ENCODE results near the gene TAF11L3.
"Not testable (repeated sequence)": the region's sequence is repeated elsewhere in the genome, so short reads cannot be mapped to it uniquely, and the experiment has no call there.

TAF11L3 gene

DNA sequence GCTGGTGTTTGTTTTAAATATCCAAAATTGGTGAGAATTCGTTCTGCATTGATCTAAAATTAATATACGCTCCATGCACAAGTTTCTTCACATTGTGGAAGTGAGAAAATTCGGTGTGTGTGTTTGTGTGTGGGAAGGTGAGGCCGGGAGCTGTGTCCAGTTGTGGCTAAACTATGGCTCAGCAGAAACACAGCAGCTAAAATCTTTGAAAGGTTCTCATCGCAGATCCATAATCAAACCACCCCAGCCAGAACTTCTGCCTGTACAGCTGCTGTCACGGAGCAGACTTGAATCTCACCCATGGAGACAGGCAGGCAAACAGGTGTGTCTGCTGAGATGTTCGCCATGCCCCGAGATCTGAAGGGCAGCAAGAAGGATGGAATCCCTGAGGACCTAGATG lies 20.2 kb upstream of the TAF11L3 start, which contains the start of gene TAF11L2:
Gene TAF11L2 (plus strand): TSS at position 301 of the 400 bp plus-strand sequence.
- not testable (repeated sequence) for H3K27me3 ChIP-seq (replicated peaks; ENCODE audit: control insufficient read depth, insufficient read depth, low read length); DNase-seq (ENCODE audit: low read depth); H3K9ac ChIP-seq (ENCODE audit: low read length); H3K4me3 ChIP-seq (ENCODE audit: low read length); H3K9me3 ChIP-seq (ENCODE audit: control insufficient read depth, low read length); H3K4me1 ChIP-seq (ENCODE audit: control insufficient read depth, insufficient read depth, low read length); H3K36me3 ChIP-seq (ENCODE audit: control insufficient read depth, insufficient read depth, low read length, severe bottlenecking)

DNA sequence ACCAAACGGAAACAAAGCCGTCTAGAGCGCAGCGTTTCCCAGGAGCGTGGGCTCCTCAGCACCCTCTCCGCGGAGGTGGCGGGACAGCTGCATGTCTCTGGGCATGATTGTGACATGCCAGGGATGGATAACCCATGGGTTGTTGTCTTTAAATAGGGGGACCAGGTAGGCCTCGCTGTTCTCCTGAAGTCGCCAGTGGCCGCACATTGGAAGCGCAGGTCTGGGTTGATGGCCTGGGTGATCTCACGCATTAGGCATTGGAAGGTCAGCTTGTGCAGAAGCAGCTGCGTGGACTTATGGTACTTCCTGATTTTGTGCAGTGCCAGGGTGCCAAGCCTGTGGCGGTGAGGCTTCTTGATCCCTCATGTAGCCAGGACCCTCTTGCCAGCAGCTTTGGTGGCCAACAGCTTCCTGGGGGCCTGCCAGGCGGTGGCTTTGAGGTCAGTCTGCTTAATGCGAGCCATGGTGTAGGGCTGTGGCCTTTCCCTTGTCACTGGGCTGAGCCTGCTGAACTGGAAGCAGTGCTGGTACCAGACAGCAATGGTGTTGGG lies 6.3 kb upstream of the TAF11L3 start:
- H3K9ac ChIP-seq (ENCODE audit: low read length): no peak overlapping the region
- H3K36me3 ChIP-seq (ENCODE audit: control insufficient read depth, insufficient read depth, low read length, severe bottlenecking): no peaks in the 10 kb centered on the region
- no peaks in the 10 kb centered on the region for H3K27me3 ChIP-seq (replicated peaks; ENCODE audit: control insufficient read depth, insufficient read depth, low read length)
- no peak overlapping the region for H3K4me3 ChIP-seq (ENCODE audit: low read length)
- no peak for DNase-seq (ENCODE audit: low read depth)
- no peaks in the 10 kb centered on the region for H3K9me3 ChIP-seq (ENCODE audit: control insufficient read depth, low read length)
- H3K4me1 ChIP-seq (ENCODE audit: control insufficient read depth, insufficient read depth, low read length): no peaks in the 10 kb centered on the region

DNA sequence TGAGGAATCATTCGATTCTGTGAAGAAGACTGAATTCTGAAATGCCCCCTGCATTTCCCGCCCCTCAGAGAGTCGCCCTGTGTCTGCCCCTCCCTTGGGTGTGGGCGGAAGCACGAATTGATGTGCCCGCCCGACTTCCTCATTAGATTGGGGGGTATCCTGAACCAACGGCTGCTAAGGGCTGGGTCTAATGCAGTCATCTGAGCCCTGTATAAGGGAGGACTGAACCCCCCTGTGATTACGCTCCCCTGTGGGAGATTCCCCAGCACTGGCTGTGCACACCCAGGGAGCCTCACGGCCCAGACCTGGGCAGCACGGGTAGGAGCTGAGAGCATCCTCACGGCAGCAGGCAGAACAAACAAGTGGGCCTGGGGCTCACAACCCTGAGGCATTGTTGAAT lies 641 bp upstream of the TAF11L3 start:
- H3K9ac ChIP-seq (ENCODE audit: low read length); H3K4me1 ChIP-seq (ENCODE audit: control insufficient read depth, insufficient read depth, low read length); DNase-seq (ENCODE audit: low read depth); H3K36me3 ChIP-seq (ENCODE audit: control insufficient read depth, insufficient read depth, low read length, severe bottlenecking); H3K9me3 ChIP-seq (ENCODE audit: control insufficient read depth, low read length); H3K4me3 ChIP-seq (ENCODE audit: low read length); H3K27me3 ChIP-seq (replicated peaks; ENCODE audit: control insufficient read depth, insufficient read depth, low read length): not testable (repeated sequence)

DNA sequence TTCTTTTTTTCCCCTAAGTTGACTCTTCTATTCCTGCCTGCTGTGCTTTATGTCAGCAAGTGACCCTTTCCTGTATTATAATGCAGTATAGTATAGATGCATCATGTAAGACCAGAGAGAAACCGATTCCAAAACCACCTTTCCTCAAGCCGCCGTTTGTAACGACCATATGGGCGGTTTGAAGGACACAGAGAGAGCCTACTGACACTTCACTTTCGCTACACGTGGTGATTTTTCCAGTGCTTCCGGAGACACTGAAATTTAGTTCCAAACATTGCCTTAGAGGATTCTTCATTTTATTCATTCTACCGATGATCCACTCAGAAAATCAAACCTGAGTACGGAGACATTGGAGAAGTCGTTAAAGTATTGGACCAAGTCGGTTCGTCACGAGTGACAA lies 1.3 kb downstream of the TAF11L3 start:
- not testable (repeated sequence) for H3K9me3 ChIP-seq (ENCODE audit: control insufficient read depth, low read length); H3K4me3 ChIP-seq (ENCODE audit: low read length)

DNA sequence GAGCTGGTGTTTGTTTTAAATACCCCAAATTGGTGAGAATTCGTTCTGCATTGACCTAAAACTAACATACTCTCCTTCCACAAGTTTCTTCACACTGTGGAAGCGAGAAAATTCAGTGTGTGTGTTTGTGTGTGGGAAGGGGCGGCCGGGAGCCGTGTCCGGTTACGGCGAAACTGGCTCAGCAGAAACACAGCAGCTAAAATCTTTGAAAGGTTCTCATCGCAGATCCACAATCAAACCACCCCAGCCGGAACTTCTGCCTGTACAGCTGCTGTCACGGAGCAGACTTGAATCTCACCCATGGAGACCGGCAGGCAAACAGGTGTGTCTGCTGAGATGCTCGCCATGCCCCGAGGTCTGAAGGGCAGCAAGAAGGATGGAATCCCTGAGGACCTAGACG lies 3.3 kb downstream of the TAF11L3 start, which contains the start of gene TAF11L4:
Gene TAF11L4 (plus strand): TSS at position 301 of the 400 bp plus-strand sequence.
- not testable (repeated sequence) for H3K9me3 ChIP-seq (ENCODE audit: control insufficient read depth, low read length); H3K36me3 ChIP-seq (ENCODE audit: control insufficient read depth, insufficient read depth, low read length, severe bottlenecking); H3K9ac ChIP-seq (ENCODE audit: low read length); H3K27me3 ChIP-seq (replicated peaks; ENCODE audit: control insufficient read depth, insufficient read depth, low read length); H3K4me3 ChIP-seq (ENCODE audit: low read length); DNase-seq (ENCODE audit: low read depth); H3K4me1 ChIP-seq (ENCODE audit: control insufficient read depth, insufficient read depth, low read length)

More for the DNA sequence above, 1.3 kb downstream of the TAF11L3 start:
- H3K36me3 ChIP-seq (ENCODE audit: control insufficient read depth, insufficient read depth, low read length, severe bottlenecking); H3K27me3 ChIP-seq (replicated peaks; ENCODE audit: control insufficient read depth, insufficient read depth, low read length); DNase-seq (ENCODE audit: low read depth); H3K4me1 ChIP-seq (ENCODE audit: control insufficient read depth, insufficient read depth, low read length); H3K9ac ChIP-seq (ENCODE audit: low read length): not testable (repeated sequence)

DNA sequence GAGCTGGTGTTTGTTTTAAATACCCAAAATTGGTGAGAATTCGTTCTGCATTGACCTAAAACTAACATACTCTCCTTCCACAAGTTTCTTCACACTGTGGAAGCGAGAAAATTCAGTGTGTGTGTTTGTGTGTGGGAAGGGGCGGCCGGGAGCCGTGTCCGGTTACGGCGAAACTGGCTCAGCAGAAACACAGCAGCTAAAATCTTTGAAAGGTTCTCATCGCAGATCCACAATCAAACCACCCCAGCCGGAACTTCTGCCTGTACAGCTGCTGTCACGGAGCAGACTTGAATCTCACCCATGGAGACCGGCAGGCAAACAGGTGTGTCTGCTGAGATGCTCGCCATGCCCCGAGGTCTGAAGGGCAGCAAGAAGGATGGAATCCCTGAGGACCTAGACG lies 6.8 kb downstream of the TAF11L3 start, which contains the start of gene TAF11L5:
Gene TAF11L5 (plus strand): TSS at position 301 of the 400 bp plus-strand sequence.
- not testable (repeated sequence) for DNase-seq (ENCODE audit: low read depth); H3K36me3 ChIP-seq (ENCODE audit: control insufficient read depth, insufficient read depth, low read length, severe bottlenecking)

DNA sequence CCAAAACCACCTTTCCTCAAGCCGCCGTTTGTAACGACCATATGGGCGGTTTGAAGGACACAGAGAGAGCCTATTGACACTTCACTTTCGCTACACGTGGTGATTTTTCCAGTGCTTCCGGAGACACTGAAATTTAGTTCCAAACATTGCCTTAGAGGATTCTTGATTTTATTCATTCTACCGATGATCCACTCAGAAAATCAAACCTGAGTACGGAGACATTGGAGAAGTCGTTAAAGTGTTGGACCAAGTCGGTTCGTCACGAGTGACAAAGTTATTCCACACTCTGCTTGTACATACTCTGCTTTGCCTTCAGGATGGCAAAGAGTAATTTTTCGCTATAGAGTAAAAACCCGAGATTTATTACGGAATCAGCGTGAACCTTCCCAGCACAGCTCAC lies 8.3 kb downstream of the TAF11L3 start:
- not testable (repeated sequence) for H3K9me3 ChIP-seq (ENCODE audit: control insufficient read depth, low read length); H3K9ac ChIP-seq (ENCODE audit: low read length); H3K36me3 ChIP-seq (ENCODE audit: control insufficient read depth, insufficient read depth, low read length, severe bottlenecking); H3K4me3 ChIP-seq (ENCODE audit: low read length); DNase-seq (ENCODE audit: low read depth); H3K4me1 ChIP-seq (ENCODE audit: control insufficient read depth, insufficient read depth, low read length); H3K27me3 ChIP-seq (replicated peaks; ENCODE audit: control insufficient read depth, insufficient read depth, low read length)

More for the DNA sequence above, 6.8 kb downstream of the TAF11L3 start, which contains the start of gene TAF11L5:
- not testable (repeated sequence) for H3K4me1 ChIP-seq (ENCODE audit: control insufficient read depth, insufficient read depth, low read length); H3K27me3 ChIP-seq (replicated peaks; ENCODE audit: control insufficient read depth, insufficient read depth, low read length); H3K9ac ChIP-seq (ENCODE audit: low read length); H3K9me3 ChIP-seq (ENCODE audit: control insufficient read depth, low read length); H3K4me3 ChIP-seq (ENCODE audit: low read length)

DNA sequence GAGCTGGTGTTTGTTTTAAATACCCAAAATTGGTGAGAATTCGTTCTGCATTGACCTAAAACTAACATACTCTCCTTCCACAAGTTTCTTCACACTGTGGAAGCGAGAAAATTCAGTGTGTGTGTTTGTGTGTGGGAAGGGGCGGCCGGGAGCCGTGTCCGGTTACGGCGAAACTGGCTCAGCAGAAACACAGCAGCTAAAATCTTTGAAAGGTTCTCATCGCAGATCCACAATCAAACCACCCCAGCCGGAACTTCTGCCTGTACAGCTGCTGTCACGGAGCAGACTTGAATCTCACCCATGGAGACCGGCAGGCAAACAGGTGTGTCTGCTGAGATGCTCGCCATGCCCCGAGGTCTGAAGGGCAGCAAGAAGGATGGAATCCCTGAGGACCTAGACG lies 10.2 kb downstream of the TAF11L3 start, which contains the start of gene TAF11L6:
Gene TAF11L6 (plus strand): TSS at position 301 of the 400 bp plus-strand sequence.
- H3K4me3 ChIP-seq (ENCODE audit: low read length): not testable (repeated sequence)

More for the DNA sequence above, 10.2 kb downstream of the TAF11L3 start, which contains the start of gene TAF11L6:
- not testable (repeated sequence) for H3K9ac ChIP-seq (ENCODE audit: low read length); H3K9me3 ChIP-seq (ENCODE audit: control insufficient read depth, low read length); H3K27me3 ChIP-seq (replicated peaks; ENCODE audit: control insufficient read depth, insufficient read depth, low read length); DNase-seq (ENCODE audit: low read depth); H3K4me1 ChIP-seq (ENCODE audit: control insufficient read depth, insufficient read depth, low read length); H3K36me3 ChIP-seq (ENCODE audit: control insufficient read depth, insufficient read depth, low read length, severe bottlenecking)
